ENCODE measurements around the gene C1QB.
A peak's percentile ranks its signal among the peaks of the same experiment; 100 is the strongest.

C1QB gene

GRCh38 chr1:22709227-22709626 is 56.2 kb downstream of the C1QB start:
- H3K27me3 ChIP-seq (ENCODE audit: insufficient read depth, poor library complexity, severe bottlenecking): peaks cover 32% of the 10 kb centered on the region

GRCh38 chr1:22709891-22710700 is 57.1 kb downstream of the C1QB start:
- Histone ChIP-seq H3K27ac (replicated peaks) (no peak overlapping the region), H3K27me3 (ENCODE audit: insufficient read depth, poor library complexity, severe bottlenecking) (peaks cover 39% of the 10 kb centered on the region), H3K4me3 (replicated peaks; ENCODE audit: insufficient read depth, low read length) (peak overlapping the region; percentile 32)
- TF ChIP-seq REST (IDR thresholded peaks at IDR 0.05; ENCODE audit: insufficient replicate concordance, low read depth): no peak
- TF ChIP-seq GABPA (IDR thresholded peaks at IDR 0.05; ENCODE audit: low read depth): no peak
- TF ChIP-seq SPI1 (IDR thresholded peaks at IDR 0.05; ENCODE audit: borderline replicate concordance, low read depth): no peak
- TF ChIP-seq POLR2AphosphoS5 (IDR thresholded peaks at IDR 0.05; ENCODE audit: low read depth): no peak
- no peak for TF ChIP-seq CTCF (IDR thresholded peaks at IDR 0.05; ENCODE audit: insufficient read depth, low read length)
- DNase-seq (ENCODE audit: low read depth in 1 of 2, low spot score in 1 of 2): peak; percentile 42 to 49

More at GRCh38 chr1:22709227-22709626, 56.2 kb downstream of the C1QB start:
- H3K27ac ChIP-seq (replicated peaks): no peak overlapping the region
- TF ChIP-seq REST (IDR thresholded peaks at IDR 0.05; ENCODE audit: insufficient replicate concordance, low read depth): no peak
- no peak for TF ChIP-seq SPI1 (IDR thresholded peaks at IDR 0.05; ENCODE audit: borderline replicate concordance, low read depth)
- TF ChIP-seq POLR2AphosphoS5 (IDR thresholded peaks at IDR 0.05; ENCODE audit: low read depth): no peak
- TF ChIP-seq GABPA (IDR thresholded peaks at IDR 0.05; ENCODE audit: low read depth): no peak
- TF ChIP-seq CTCF (IDR thresholded peaks at IDR 0.05; ENCODE audit: insufficient read depth, low read length): no peak
- no peak overlapping the region for H3K4me3 ChIP-seq (replicated peaks; ENCODE audit: insufficient read depth, low read length)
- no peak for DNase-seq (ENCODE audit: low read depth in 1 of 2, low spot score in 1 of 2)

- TF ChIP-seq POLR2AphosphoS5 (IDR thresholded peaks at IDR 0.05; ENCODE audit: low read depth) (no peak), SPI1 (IDR thresholded peaks at IDR 0.05; ENCODE audit: borderline replicate concordance, low read depth) (no peak), GABPA (IDR thresholded peaks at IDR 0.05; ENCODE audit: low read depth) (no peak), REST (IDR thresholded peaks at IDR 0.05; ENCODE audit: insufficient replicate concordance, low read depth) (no peak), CTCF (IDR thresholded peaks at IDR 0.05; ENCODE audit: insufficient read depth, low read length) (no peak)
- no peak within 1 kb of the TSS for H3K27ac ChIP-seq (replicated peaks)
- DNase-seq (ENCODE audit: low read depth in 1 of 2, low spot score in 1 of 2): no peak
- H3K4me3 ChIP-seq (replicated peaks; ENCODE audit: insufficient read depth, low read length): peak within 1 kb of the TSS; percentile 32
- H3K27me3 ChIP-seq (ENCODE audit: insufficient read depth, poor library complexity, severe bottlenecking): peaks cover 39% of the 10 kb centered on the region
These were observed 57.6 kb downstream of the C1QB start, which contains the start of gene EPHB2 for GRCh38 chr1:22710701-22711049. EPHB2 (plus strand) TSS chr1:22710839; CDS start chr1:22710983, 144 bp downstream.

Data from HL-60 (cell line).